COLO668 (cell line): ENCODE data around the gene OTOP1.
"Not testable (repeated sequence)": the region's sequence is repeated elsewhere in the genome, so short reads cannot be mapped to it uniquely, and the experiment has no call there.

Source experiments
- DNase-seq: peaks from one replicate; lab custom pipeline; 2025; ENCODE audit not compliant: unreplicated experiment; lab: John Stamatoyannopoulos, UW

Gene OTOP1

GRCh38 chr4:4164532-4165173 is 62.1 kb downstream of the OTOP1 start:
- DNase-seq = not testable (repeated sequence)

- not testable (repeated sequence) for DNase-seq
Observed at GRCh38 chr4:4162186-4162585, 64.5 kb downstream of the OTOP1 start.

GRCh38 chr4:4160956-4161665 is 65.6 kb downstream of the OTOP1 start:
- DNase-seq = not testable (repeated sequence)

GRCh38 chr4:4145622-4146021 is 81.1 kb downstream of the OTOP1 start:
- not testable (repeated sequence) for DNase-seq

- DNase-seq = not testable (repeated sequence)
Observed at GRCh38 chr4:4143376-4143775, 83.4 kb downstream of the OTOP1 start.

- DNase-seq = not testable (repeated sequence)
Observed at GRCh38 chr4:4142679-4143078, 84.0 kb downstream of the OTOP1 start.

- not testable (repeated sequence) for DNase-seq
Observed at GRCh38 chr4:4141186-4141585, 85.5 kb downstream of the OTOP1 start.
